ENCODE measurements around the gene TMEM30B.

Gene TMEM30B

GRCh38 chr14:61321385-61322010, 40.4 kb upstream of the TMEM30B start, which contains the start of gene PRKCH (continued):
- peak; percentile 91 for TF ChIP-seq ZBTB8A (tag by site-specific recombination; IDR thresholded peaks at IDR 0.05)
- TF ChIP-seq ZNF174 (tag by site-specific recombination; IDR thresholded peaks at IDR 0.05): no peak
- 0 out of 2 replicates have a peak, but pooled peaks have one; percentile 35 for TF ChIP-seq KLF10 (tag by site-specific recombination; IDR thresholded peaks at IDR 0.05)
- TF ChIP-seq ZBTB21 (tag by site-specific recombination; IDR thresholded peaks at IDR 0.05): no peak
- TF ChIP-seq ZNF114 (tag by site-specific recombination; IDR thresholded peaks at IDR 0.05): no peak
- TF ChIP-seq ZNF473 (tag by site-specific recombination; IDR thresholded peaks at IDR 0.05): no peak
- no peak for TF ChIP-seq SCRT1 (tag by site-specific recombination; IDR thresholded peaks at IDR 0.05; ENCODE audit: borderline replicate concordance)
- peak; percentile 30; the same call in 1 of the 2 replicates for TF ChIP-seq PRDM10 (tag by site-specific recombination; IDR thresholded peaks at IDR 0.05)
- TF ChIP-seq ZBTB20 (tag by site-specific recombination; IDR thresholded peaks at IDR 0.05): 0 out of 2 replicates have a peak, but pooled peaks have one; percentile 32
- no peak for TF ChIP-seq REST (tag by site-specific recombination; IDR thresholded peaks at IDR 0.05)
- TF ChIP-seq ZNF629 (tag by site-specific recombination; IDR thresholded peaks at IDR 0.05): no peak
- no peak for TF ChIP-seq ZNF175 (tag by site-specific recombination; IDR thresholded peaks at IDR 0.05)
- no peak for TF ChIP-seq ZNF670 (tag by site-specific recombination; IDR thresholded peaks at IDR 0.05; ENCODE audit: low read depth)
- no peak for TF ChIP-seq ZNF24 (tag by site-specific recombination; IDR thresholded peaks at IDR 0.05)
- TF ChIP-seq ZBTB26 (tag by site-specific recombination; optimal IDR thresholded peaks at IDR 0.05): peak; percentile 84
- peak; percentile 66 for TF ChIP-seq SP3 (tag by site-specific recombination; IDR thresholded peaks at IDR 0.05)
- no peak for TF ChIP-seq ZSCAN23 (tag by site-specific recombination; IDR thresholded peaks at IDR 0.05)
- TF ChIP-seq SALL2 (tag by site-specific recombination; IDR thresholded peaks at IDR 0.05; ENCODE audit: borderline replicate concordance): no peak
- no peak for TF ChIP-seq ZNF324 (tag by site-specific recombination; IDR thresholded peaks at IDR 0.05)
- TF ChIP-seq ZNF830 (tag by site-specific recombination; IDR thresholded peaks at IDR 0.05; ENCODE audit: low read depth): no peak
- TF ChIP-seq ZNF488 (tag by site-specific recombination; IDR thresholded peaks at IDR 0.05): no peak
- TF ChIP-seq BCL6B (tag by site-specific recombination; IDR thresholded peaks at IDR 0.05): no peak
- TF ChIP-seq ZNF777 (tag by site-specific recombination; IDR thresholded peaks at IDR 0.05; ENCODE audit: borderline replicate concordance): no peak
- TF ChIP-seq ZNF747 (tag by site-specific recombination; IDR thresholded peaks at IDR 0.05): no peak
- TF ChIP-seq ZFP69B (tag by site-specific recombination; IDR thresholded peaks at IDR 0.05): no peak
- TF ChIP-seq ZNF549 (tag by site-specific recombination; IDR thresholded peaks at IDR 0.05): no peak
- peak; percentile 45; the same call in 1 of the 2 replicates for TF ChIP-seq ZBTB48 (tag by site-specific recombination; IDR thresholded peaks at IDR 0.05)
